H7 (cell line): ENCODE measurements around the gene USP6NL. TPM values are rescaled to one million over a fixed set of nuclear protein-coding genes. Genes with fewer than 3 reads are reported as not detected.
A peak's percentile ranks its signal among the peaks of the same experiment; 100 is the strongest.
"Not testable (repeated sequence)": the region's sequence is repeated elsewhere in the genome, so short reads cannot be mapped to it uniquely, and the experiment has no call there.

ENCODE experiments used
- DNase-seq: peaks from one replicate; pipeline ENCODE4 v3.0.0; 2012
- H3K27me3 ChIP-seq: 2 replicates; pipeline ENCODE4 v1.6.0; 2011; ENCODE audit warnings: mild to moderate bottlenecking, low read length; ENCODE audit not compliant: control insufficient read depth, insufficient read depth
- H3K36me3 ChIP-seq: replicated peaks from 2 replicates; pipeline ENCODE4 v1.5.1; 2011; ENCODE audit warnings: low read length; ENCODE audit not compliant: control insufficient read depth, insufficient read depth
- H3K4me3 ChIP-seq: 2 replicates; pipeline ENCODE4 v1.5.1; 2011; ENCODE audit warnings: low read depth, mild to moderate bottlenecking, control low read depth, low read length, moderate library complexity; ENCODE audit not compliant: insufficient read depth
- total RNA-seq: library from RNA; depleted of rRNA; stranded (reverse); fragments of >200 nt; shearing (Covaris generic); gene quantifications from 2 replicates; pipeline ENCODE4 v1.2.3, GENCODE V29; 2014

The USP6NL gene
- total RNA-seq, 1 experiment from 2014 or later, result 15.9 TPM

DNA sequence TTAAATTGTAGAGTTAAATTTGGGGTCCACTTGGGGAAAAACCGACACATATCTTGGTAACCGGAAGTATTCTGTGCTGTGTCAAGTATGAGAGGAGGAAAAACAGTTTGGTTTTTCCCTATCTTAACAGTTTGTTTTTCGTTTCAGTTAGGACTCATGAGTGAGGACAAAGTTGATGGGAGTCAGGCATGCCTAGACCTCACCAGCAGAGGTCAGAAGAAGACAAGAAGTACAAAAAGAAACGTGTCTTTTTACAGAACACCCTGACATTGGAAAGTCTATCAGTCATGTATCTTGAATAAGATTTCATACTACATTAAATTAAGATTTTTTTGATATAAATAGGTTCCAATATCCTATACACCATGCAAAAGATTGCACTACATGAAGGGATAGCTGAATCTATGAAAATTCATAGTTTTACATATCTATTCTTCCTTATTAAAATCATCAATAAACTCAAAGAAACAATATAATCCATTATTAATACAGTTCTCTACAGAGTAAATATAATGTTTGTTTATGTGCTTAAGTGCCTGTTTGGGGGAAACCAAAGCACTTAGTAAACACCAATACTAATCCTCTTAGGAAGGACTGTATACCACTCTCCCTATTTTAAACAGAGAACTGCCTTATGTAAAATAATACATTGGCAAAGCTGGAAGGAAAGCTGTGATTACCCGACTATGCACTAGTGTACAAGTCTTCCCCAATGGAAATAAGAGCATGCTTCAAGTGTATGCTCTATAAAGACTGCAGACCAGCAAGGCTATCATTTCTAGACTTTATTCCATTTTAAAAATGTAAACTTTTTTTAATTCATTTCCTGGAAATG lies 95.6 kb downstream of the USP6NL start:
- H3K4me3 ChIP-seq, result no peak overlapping the region
- no peaks in the 10 kb centered on the region for H3K36me3 ChIP-seq
- no peaks in the 10 kb centered on the region for H3K27me3 ChIP-seq
- peak; percentile 26 for DNase-seq

DNA sequence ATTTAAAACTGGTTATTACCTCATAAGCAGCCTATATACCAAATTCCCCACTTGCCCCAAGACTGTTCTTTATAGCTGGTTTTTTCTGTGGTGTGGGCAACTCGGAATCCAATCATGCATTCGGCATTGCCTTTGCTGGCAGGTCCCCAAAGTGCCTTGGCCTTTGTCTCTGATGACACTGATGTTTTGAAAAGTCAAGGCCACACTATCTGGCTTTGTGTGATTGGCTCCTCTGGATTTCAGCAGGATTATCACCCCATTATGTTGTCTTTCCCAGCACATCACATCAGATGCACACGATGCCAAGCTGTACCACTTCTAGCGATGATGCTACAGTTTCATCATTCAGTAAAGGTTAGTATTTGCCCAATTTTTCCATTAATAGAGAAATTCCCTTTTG lies 97.7 kb downstream of the USP6NL start:
- no peak overlapping the region for H3K4me3 ChIP-seq
- H3K36me3 ChIP-seq, result no peaks in the 10 kb centered on the region
- H3K27me3 ChIP-seq, result no peaks in the 10 kb centered on the region
- DNase-seq, result no peak

DNA sequence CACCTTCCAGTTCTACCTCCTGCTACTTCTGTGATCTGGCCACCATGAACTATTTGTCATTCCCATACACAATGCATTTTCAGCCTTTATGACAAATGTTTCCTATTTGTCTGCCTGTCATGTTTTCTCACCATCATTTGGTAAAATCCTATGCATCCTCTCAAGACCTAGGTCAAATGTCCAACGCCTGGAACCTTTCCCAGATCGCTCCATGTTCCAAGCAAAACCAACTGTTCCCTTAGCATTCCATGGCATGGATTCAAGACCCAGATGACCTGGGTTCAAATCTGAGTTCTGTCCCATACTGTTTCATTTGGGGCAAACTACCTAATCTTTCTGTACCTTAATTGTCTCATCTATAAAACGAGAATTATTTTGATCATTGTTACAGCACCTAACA lies 98.9 kb downstream of the USP6NL start:
- Histone ChIP-seq H3K4me3 (no peak overlapping the region), H3K36me3 (no peaks in the 10 kb centered on the region), H3K27me3 (no peaks in the 10 kb centered on the region)
- DNase-seq, result no peak

DNA sequence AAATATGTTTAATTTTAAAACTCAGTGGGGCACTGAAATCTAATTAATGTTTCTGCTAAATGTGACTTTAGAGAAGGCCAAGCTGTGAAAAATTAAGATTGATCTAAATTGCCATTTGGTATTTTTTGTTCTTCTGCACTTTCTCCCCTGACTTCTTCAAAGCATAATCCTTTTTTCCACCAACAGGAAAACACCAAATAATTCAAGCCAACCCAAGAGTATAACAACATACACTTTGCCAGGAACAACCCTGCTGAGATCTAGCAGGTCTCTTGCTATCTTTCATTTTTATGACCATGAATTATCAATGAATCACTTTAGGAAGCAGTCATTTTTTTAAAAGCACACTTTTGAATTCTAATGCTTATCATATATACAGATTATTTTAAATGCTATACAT lies 100.1 kb downstream of the USP6NL start:
- DNase-seq, result no peak
- no peaks in the 10 kb centered on the region for H3K36me3 ChIP-seq
- H3K4me3 ChIP-seq, result no peak overlapping the region

DNA sequence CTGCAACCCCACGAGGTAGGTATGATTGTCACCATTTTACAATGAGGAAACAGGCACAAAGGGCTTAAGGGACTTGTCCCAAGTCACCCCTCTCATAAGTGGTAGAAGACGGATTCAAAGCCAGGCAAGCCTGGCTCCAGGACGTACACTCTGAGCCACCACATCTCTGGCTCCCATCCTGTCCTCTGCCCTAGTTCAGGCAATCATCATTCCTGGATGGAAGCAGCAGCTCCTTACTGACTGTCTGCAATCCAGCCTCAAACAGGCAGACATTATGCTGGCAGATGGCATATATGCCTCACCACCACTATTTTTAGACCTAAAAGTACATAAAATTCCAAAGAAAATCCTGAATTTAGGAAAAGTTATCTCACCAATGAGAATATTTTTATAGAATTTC lies 100.7 kb downstream of the USP6NL start:
- no peaks in the 10 kb centered on the region for H3K36me3 ChIP-seq

More for the DNA sequence above, 100.1 kb downstream of the USP6NL start:
- H3K27me3 ChIP-seq, result no peaks in the 10 kb centered on the region

DNA sequence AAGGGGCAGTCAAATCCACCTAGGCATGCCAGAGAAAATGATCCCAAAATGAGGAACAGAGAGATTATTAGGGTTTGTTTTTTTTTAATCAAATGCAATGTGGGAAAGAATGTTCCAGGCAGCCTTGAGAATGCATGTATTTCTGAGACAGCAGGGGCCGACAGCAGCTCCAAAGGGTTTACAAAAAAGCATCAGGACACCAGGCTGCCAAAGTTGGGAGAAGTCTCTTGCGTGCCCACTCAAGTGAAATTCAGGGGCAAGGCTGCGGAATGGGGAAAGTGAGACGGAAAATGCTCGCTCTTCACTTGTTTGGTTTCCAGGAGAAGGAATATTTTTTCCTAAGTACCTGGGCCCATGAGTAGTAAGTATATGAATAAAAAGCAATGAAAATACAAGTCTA lies 101.2 kb downstream of the USP6NL start:
- H3K36me3 ChIP-seq, result no peaks in the 10 kb centered on the region
- H3K27me3 ChIP-seq, result no peaks in the 10 kb centered on the region
- no peak overlapping the region for H3K4me3 ChIP-seq
- DNase-seq, result no peak

More for the DNA sequence above, 100.7 kb downstream of the USP6NL start:
- Histone ChIP-seq H3K27me3 (no peaks in the 10 kb centered on the region), H3K4me3 (no peak overlapping the region)
- DNase-seq, result no peak

DNA sequence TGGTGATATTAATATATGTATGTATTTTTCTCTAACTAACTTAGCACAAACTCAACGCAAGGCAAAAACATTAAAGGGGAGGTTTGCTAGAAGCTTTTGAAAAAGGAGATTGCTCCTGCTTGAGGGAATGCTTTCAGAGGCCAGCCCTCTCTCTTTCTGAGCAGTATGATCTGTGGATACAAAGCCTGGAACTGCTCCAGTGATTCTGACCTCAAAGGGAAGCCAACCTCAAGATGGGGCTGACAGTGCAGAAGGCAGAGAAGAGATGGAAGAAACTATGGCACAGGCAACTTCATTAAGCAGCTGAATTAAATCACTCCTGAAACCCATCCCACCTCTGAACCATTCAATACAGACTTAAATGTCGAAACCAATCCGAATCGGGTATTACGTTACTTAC lies 102.4 kb downstream of the USP6NL start:
- no peaks in the 10 kb centered on the region for H3K27me3 ChIP-seq
- no peak for DNase-seq
- H3K4me3 ChIP-seq, result no peak overlapping the region
- no peaks in the 10 kb centered on the region for H3K36me3 ChIP-seq

DNA sequence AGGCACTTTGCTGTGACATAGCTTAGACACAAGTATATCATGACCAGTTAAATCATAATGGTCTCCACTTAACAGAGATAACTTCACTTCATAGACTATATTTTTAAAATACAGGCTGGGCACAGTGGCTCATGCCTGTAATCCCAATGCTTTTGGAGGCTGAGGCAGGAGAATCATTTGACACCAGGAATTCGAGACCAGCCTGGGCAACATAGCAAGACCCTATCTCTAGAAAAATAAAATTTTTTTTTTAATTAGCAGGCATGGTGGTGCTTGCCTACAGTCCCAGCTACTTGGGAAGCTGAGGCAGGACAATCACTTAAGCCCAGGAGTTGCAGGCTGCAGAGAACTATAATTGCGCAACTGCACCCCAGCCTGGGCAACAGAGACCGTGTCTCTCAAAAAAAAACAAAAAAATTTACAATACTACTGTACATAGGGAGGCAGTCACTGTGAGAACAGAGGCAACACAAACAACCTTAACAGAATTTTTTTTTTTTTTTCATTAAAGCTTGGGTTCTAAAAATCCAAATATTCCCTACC lies 105.1 kb downstream of the USP6NL start:
- Histone ChIP-seq H3K27me3 (no peaks in the 10 kb centered on the region), H3K4me3 (no peak overlapping the region), H3K36me3 (no peaks in the 10 kb centered on the region)
- no peak for DNase-seq

DNA sequence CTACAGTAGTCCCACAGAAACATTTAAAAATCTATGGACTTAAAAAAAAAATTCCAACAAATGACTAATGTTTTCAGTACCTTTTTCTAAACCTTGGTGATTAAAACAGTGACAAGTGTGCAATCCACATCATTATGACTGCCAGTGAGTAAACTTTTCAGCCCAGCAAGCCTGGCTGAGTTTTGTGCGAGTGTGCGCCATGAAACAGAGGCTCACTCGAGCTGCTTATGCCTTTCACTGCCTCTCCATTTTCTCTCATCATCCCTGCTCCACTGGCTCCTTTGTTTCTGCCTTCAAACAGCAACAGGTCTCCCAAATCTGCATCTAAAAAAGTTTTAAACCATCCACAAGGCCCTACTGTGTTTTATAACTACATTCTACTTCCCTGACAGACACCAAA lies 105.8 kb downstream of the USP6NL start:
- Histone ChIP-seq H3K36me3 (no peaks in the 10 kb centered on the region), H3K4me3 (no peak overlapping the region), H3K27me3 (no peaks in the 10 kb centered on the region)
- no peak for DNase-seq

DNA sequence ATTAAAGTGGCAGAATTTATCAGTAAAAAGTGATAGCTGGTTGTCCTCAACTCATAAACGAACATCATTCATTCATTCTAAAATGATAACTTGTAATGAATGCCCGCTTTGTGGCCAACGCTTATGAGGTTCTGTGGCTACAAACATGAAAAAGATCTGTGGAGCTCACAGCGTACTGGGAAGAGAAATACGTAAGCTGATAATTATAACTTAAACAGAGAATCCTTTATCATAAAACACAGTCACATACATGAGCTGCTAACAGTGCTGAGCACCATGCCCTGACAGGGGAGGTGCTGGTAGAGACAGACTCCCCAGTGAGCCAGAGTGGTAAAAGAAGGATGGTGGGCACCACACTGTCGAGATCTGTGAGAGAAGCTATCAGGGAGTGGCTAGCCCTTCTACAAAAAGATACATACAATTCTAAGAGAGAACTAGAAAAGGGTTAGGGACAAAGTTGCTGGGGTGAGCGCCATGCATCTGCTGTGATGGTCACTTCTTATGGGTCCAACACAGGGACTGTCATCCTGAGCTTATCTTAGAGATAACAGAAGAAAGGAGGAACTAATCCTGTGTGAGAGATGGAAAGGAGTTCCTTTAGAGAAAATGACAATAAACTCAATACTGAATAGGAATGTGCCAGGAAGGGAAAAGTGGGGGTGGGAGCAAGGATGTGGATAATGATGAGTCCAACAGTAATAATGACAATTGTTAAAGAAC lies 106.7 kb downstream of the USP6NL start:
- Histone ChIP-seq H3K36me3 (no peaks in the 10 kb centered on the region), H3K27me3 (no peaks in the 10 kb centered on the region), H3K4me3 (no peak overlapping the region)
- DNase-seq, result no peak

DNA sequence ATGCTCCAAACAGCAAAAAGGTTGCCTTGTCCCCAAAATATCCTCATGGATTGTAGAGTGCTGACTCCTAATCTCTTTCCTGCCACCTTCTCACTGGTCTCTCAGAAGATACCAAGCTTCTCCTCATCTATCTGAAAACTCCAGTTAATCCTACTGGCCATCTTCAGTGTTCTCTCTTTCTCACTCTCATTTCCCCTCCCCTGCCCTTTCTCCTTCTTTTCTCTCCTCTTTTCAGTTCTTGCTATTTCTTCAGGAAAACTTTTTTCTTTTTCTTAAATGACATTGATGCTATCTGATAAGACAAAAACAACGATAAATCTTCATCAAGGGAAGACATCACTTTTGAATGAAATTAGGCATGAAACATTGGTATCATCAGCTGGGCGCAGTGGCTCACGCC lies 109.8 kb downstream of the USP6NL start:
- no peak overlapping the region for H3K4me3 ChIP-seq
- H3K36me3 ChIP-seq, result no peaks in the 10 kb centered on the region
- no peak for DNase-seq
- no peaks in the 10 kb centered on the region for H3K27me3 ChIP-seq

DNA sequence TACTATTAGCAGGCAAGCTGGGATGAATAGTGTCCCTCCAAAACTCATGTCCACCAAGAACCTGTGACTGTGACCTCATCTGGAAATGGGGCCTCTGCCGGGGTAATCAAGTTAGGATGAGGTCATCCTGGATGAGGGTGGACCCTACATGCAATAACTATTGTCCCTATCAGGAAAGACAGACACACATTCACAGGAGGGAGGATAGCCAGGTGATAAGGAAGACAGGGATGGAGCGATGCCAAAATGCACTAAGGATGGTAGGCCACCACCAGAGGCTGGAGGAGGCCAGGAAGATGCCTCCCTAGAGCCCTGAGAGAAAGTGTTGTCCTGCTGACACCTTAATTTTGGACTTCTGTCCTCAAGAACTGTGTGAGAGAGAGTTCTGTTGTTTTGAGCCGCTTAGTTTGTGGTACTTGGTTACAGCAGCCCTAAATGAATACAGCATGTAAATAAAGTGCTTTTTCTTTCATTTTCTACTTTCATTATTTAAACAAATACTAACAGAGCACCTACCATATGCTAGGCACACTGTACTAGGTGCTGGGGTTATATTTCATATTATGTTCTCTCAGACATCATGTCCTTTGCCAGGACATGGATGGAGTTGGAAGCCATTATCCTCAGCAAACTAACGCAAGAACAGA lies 111.9 kb downstream of the USP6NL start:
- Histone ChIP-seq H3K27me3 (no peaks in the 10 kb centered on the region), H3K4me3 (no peak overlapping the region), H3K36me3 (no peaks in the 10 kb centered on the region)
- DNase-seq, result no peak

DNA sequence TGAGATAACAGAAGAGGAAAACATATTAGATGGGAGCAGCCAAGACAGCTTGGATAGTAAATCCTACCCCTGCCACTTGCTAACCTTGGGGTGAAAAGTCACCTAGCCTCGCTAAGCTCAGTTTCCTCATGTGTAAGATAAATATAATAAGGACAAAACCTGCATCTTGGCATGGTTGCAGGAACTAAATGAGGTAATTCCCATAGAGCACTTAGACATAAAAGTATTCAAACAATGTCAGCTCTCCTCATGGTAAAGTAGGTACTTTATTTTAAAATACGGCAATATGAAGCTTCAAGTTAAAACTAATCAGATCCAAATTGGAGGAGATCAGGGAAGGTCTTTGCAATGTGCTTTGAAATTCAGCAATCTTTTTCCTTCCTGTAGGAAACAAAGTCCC lies 113.1 kb downstream of the USP6NL start:
- H3K27me3 ChIP-seq, result no peaks in the 10 kb centered on the region
- no peaks in the 10 kb centered on the region for H3K36me3 ChIP-seq
- no peak overlapping the region for H3K4me3 ChIP-seq
- no peak for DNase-seq

DNA sequence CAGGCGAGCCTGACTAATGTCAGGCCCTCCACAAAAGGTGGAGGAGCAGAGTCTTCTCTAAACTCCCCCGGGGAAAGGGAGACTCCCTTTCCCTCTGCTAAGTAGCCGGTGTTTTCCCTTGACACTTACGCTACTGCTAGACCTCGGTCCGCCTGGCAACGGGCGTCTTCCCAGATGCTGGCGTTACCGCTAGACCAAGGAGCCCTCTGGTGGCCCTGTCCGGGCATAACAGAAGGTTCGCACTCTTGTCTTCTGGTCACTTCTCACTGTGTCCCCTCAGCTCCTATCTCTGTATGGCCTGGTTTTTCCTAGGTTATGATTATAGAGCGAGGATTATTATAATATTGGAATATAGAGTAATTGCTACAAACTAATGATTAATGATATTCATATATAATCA lies 116.5 kb downstream of the USP6NL start:
- not testable (repeated sequence) for H3K27me3 ChIP-seq, H3K4me3 ChIP-seq, DNase-seq

DNA sequence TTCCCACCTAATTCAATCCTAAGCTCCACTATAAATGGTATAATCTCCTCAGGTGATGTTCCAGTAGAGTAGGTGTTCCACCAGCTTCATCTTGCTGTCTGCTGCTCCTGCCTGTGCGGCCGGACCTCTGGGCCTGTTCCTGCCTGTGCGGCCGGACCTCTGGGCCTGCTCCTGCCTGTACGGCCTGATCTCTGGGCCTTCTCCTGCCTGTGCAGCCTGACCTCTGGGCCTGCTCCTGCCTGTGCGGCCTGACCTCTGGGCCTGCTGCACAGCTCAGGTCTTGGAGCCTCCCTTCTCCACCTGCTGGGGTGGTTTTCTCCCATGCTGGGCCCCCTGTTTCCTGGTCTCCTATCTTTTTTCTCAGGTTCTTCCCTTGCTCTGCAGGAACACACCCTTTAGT lies 117.8 kb downstream of the USP6NL start:
- DNase-seq, result no peak
- peaks cover 4% of the 10 kb centered on the region for H3K36me3 ChIP-seq
- H3K4me3 ChIP-seq, result no peak overlapping the region
- H3K27me3 ChIP-seq, result no peaks in the 10 kb centered on the region

More for the DNA sequence above, 116.5 kb downstream of the USP6NL start:
- H3K36me3 ChIP-seq, result not testable (repeated sequence)
